ENCODE results near the gene LY6G6F. TPM values are rescaled to one million over a fixed set of nuclear protein-coding genes. Genes with fewer than 3 reads are reported as not detected.
A peak's percentile ranks its signal among the peaks of the same experiment; 100 is the strongest.

LY6G6F gene
- total and polyA plus RNA-seq, 4 donors, result 0.21 to 2.2 TPM; not detected in 2

DNA sequence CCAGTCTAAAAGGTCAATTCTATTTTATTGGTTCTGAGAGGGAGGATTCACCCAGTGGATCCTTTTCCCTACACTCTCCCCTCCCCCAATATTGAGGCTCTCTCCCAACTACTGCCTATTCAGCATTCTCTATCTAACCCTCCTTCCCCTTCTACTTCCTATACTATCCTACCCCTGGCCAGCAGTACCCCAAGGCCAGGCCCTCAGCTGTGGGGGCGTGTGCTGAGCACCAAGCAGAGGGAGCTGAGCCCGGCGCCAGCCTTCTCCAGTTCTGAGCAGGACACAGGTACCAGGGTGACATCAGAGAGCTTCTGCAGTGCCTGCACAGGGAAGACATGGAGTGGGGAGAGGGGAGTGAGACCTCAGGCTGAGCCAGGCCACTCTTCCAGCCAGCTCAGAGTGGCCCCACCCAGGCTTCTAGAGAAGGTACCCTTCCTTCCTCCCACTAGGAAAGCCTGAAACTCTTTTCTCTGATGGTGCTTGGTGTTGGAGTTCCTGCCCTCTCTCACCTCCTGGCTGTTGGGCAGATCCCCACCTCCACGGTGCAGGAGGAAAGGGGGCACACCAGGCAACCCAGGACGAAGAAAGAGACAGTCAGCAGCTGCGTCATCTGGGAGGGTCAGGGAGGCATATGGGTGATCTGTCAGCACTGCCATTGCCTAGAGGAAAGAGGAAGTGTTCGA lies 20.5 kb downstream of the LY6G6F start:
- Histone ChIP-seq H3K4me1 (ENCODE audit: control insufficient read depth in 5 of 5, insufficient read depth in 5 of 5, low read length in 5 of 5) (peaks cover 0 to 16% (median 6%) of the 10 kb centered on the region in 5 donors), H3K27ac (ENCODE audit: low read depth in 1 of 2, low read length in 1 of 2) (peak overlapping the region in 1 of 2 donors; percentile 80), H3K4me3 (no peak overlapping the region), H3K36me3 (ENCODE audit: control insufficient read depth in 4 of 4, insufficient read depth in 4 of 4, low read length in 4 of 4) (peaks cover 5 to 34% (median 24%) of the 10 kb centered on the region in 4 donors), H3K9me3 (ENCODE audit: control insufficient read depth in 4 of 4, insufficient read depth in 3 of 4, low read length in 3 of 4) (no peaks in the 10 kb centered on the region), H3K9ac (ENCODE audit: insufficient read depth in 1 of 2, low read length in 2 of 2) (no peak overlapping the region), H3K27me3 (ENCODE audit: control insufficient read depth in 3 of 3, insufficient read depth in 3 of 3, low read length in 2 of 3) (no peaks in the 10 kb centered on the region)
- no peak for DNase-seq
- no peak for ATAC-seq (ENCODE audit: insufficient read depth, low FRiP score)
- TF ChIP-seq, protein P1, sequence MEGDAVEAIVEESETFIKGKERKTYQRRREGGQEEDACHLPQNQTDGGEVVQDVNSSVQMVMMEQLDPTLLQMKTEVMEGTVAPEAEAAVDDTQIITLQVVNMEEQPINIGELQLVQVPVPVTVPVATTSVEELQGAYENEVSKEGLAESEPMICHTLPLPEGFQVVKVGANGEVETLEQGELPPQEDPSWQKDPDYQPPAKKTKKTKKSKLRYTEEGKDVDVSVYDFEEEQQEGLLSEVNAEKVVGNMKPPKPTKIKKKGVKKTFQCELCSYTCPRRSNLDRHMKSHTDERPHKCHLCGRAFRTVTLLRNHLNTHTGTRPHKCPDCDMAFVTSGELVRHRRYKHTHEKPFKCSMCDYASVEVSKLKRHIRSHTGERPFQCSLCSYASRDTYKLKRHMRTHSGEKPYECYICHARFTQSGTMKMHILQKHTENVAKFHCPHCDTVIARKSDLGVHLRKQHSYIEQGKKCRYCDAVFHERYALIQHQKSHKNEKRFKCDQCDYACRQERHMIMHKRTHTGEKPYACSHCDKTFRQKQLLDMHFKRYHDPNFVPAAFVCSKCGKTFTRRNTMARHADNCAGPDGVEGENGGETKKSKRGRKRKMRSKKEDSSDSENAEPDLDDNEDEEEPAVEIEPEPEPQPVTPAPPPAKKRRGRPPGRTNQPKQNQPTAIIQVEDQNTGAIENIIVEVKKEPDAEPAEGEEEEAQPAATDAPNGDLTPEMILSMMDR (IDR thresholded peaks at IDR 0.05; ENCODE audit: control extremely low read depth, extremely low read depth), result no peak
- 54 to 58% methylated on average over 7 of the region's 7 CpGs for WGBS, 2 donors

DNA sequence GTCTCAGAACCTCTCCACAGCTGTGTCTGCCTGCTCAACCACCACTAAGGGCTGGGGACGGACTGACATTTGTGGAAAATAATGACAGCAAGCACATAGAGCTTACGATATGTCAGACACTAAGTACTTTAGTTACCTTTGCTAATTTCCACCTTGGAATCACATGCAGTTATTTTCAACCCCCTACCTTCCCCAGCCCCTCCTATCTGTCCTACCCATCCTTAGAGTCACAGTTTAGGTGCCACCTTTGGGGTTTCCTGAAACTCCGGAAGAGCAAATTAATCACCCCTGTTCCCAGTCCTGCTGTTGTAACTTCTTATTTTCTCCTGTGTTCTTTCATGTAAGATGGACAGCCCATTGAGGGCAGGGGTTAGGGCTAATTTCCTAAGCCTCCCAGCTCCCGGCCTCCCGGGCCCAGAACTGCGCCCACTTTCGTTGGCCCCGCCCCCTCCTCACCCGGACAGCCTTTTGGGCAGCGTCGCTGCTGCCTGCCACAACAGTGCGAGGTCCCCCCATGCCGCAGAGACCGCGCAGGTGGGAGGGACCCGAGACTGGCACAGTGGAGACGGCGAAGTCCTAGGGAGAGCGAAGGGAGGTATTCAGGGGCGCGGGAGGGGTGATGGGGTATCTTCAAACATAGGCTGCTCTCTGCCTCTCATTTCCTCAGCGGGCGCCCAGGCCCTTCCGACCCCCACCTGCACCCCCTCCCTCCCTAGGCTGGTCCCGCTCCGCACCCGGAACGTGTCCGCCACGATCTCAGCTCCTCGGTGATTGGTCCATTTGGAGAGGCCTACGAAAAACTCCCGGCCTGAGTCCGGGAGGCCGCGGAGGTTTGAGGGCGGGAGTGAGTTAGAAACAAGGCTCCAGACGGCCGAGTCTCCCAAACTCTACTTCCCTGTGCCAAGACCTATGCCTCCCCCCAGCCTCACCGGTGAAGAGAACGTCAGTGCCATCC lies 21.3 kb downstream of the LY6G6F start:
- WGBS, 2 donors, result 75 to 77% methylated on average over 41 of the region's 41 CpGs
- peak overlapping the region in 1 of 2 donors; percentile 90 for H3K27ac ChIP-seq (ENCODE audit: low read depth in 1 of 2, low read length in 1 of 2)
- H3K36me3 ChIP-seq (ENCODE audit: control insufficient read depth in 4 of 4, insufficient read depth in 4 of 4, low read length in 4 of 4), result peaks cover 5 to 35% (median 26%) of the 10 kb centered on the region in 4 donors
- no peaks in the 10 kb centered on the region for H3K27me3 ChIP-seq (ENCODE audit: control insufficient read depth in 3 of 3, insufficient read depth in 3 of 3, low read length in 2 of 3)
- peaks cover 0 to 16% (median 6%) of the 10 kb centered on the region in 5 donors for H3K4me1 ChIP-seq (ENCODE audit: control insufficient read depth in 5 of 5, insufficient read depth in 5 of 5, low read length in 5 of 5)
- H3K9me3 ChIP-seq (ENCODE audit: control insufficient read depth in 4 of 4, insufficient read depth in 3 of 4, low read length in 3 of 4), result no peaks in the 10 kb centered on the region
- H3K4me3 ChIP-seq, result peak overlapping the region; percentile 36
- TF ChIP-seq, protein P1 (IDR thresholded peaks at IDR 0.05; ENCODE audit: control extremely low read depth, extremely low read depth), result no peak
- ATAC-seq (ENCODE audit: insufficient read depth, low FRiP score) (no peak), DNase-seq (no peak)
- H3K9ac ChIP-seq (ENCODE audit: insufficient read depth in 1 of 2, low read length in 2 of 2), result peak overlapping the region; percentile 36 to 41

DNA sequence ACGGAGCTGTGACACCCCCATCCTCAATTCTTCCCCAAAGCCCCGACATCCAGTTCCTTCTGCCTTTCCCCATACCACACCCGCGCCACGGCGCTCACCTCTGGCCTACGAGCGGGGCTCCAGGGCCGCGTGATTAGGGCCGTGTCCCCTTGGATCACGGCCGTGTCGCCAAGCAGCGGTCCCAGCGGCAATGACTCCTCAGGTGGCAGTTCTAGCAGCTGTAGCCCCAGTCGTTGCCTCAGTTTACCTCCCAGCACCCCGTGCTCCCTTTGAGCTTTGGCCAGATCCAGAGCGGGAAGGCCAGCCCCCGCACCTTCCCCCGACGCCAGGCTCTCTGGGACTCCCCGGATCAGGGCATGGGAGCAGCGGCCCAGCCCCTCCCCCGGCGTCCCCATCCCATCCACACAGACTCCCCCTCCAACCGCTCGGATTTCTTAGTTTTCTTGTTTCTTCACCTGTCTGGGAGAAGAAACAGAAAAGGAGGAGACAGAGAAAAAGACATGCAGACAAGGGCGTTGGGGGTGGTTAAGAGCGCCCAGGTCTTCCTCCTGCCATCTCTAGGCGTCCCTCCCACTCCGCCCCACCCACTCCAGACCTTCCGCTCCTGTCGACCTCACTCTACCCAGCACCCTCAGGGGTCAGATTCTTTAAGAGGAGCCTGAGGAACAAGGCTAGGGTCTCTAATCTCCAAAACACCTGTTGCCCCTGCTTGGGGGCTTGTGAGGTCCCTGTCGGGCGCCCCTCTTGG lies 22.3 kb downstream of the LY6G6F start, which contains the start of gene DDAH2:
DDAH2 (minus strand) TSS at position 533 of the 748 bp plus-strand sequence; CDS start at position 395, 138 bp downstream.
- peaks cover 7 to 43% (median 33%) of the 10 kb centered on the region in 4 donors for H3K36me3 ChIP-seq (ENCODE audit: control insufficient read depth in 4 of 4, insufficient read depth in 4 of 4, low read length in 4 of 4)
- TF ChIP-seq, protein P1 (IDR thresholded peaks at IDR 0.05; ENCODE audit: control extremely low read depth, extremely low read depth), result no peak
- peak; percentile 19 for ATAC-seq (ENCODE audit: insufficient read depth, low FRiP score)
- no peaks in the 10 kb centered on the region for H3K27me3 ChIP-seq (ENCODE audit: control insufficient read depth in 3 of 3, insufficient read depth in 3 of 3, low read length in 2 of 3)
- H3K9me3 ChIP-seq (ENCODE audit: control insufficient read depth in 4 of 4, insufficient read depth in 3 of 4, low read length in 3 of 4), result no peaks in the 10 kb centered on the region
- peak within 1 kb of the TSS; percentile 70 to 78 for H3K9ac ChIP-seq (ENCODE audit: insufficient read depth in 1 of 2, low read length in 2 of 2)
- no peak for DNase-seq
- H3K4me3 ChIP-seq, result peak within 1 kb of the TSS; percentile 36
- 18 to 32% methylated on average over 36 of the region's 36 CpGs for WGBS, 2 donors
- H3K4me1 ChIP-seq (ENCODE audit: control insufficient read depth in 5 of 5, insufficient read depth in 5 of 5, low read length in 5 of 5), result peaks cover 0 to 16% (median 7%) of the 10 kb centered on the region in 5 donors
- H3K27ac ChIP-seq (ENCODE audit: low read depth in 1 of 2, low read length in 1 of 2), result peak within 1 kb of the TSS; percentile 90 to 93
